ENCODE results near the gene MUS81. TPM values are rescaled to one million over a fixed set of nuclear protein-coding genes. Genes with fewer than 3 reads are reported as not detected.

The MUS81 gene
- total RNA-seq, 1 experiment from 2014 or later: 45.9 TPM

GRCh38 chr11:65888163-65888814 is 28.1 kb downstream of the MUS81 start, which contains the start of gene FIBP (continued):
- TF ChIP-seq ZNF121 (CRISPR knock-in tag; IDR thresholded peaks at IDR 0.05) (no peak), ATF1 (CRISPR knock-in tag; IDR thresholded peaks at IDR 0.05) (no peak), SP1 (CRISPR knock-in tag; conservative IDR thresholded peaks at IDR 0.05) (peak; percentile 69; the same call in 1 of the 2 replicates), USF1 (CRISPR knock-in tag; IDR thresholded peaks at IDR 0.05) (no peak), SOX15 (CRISPR knock-in tag; IDR thresholded peaks at IDR 0.05) (no peak), ATF2 (CRISPR knock-in tag; IDR thresholded peaks at IDR 0.05; ENCODE audit: borderline replicate concordance, low read depth) (no peak), GRHL2 (CRISPR knock-in tag; IDR thresholded peaks at IDR 0.05; ENCODE audit: insufficient replicate concordance, severe bottlenecking) (no peak), ZBTB43 (CRISPR knock-in tag; IDR thresholded peaks at IDR 0.05) (no peak), ZNF263 (CRISPR knock-in tag; IDR thresholded peaks at IDR 0.05; ENCODE audit: low read depth) (no peak; the same call in 1 of the 2 replicates), TEAD4 (CRISPR knock-in tag; IDR thresholded peaks at IDR 0.05) (no peak), ZNF138 (CRISPR knock-in tag; conservative IDR thresholded peaks at IDR 0.05) (no peak), RORB (CRISPR knock-in tag; IDR thresholded peaks at IDR 0.05) (no peak), NR3C1 (CRISPR knock-in tag; conservative IDR thresholded peaks at IDR 0.05; ENCODE audit: low read depth) (no peak), NFYB (CRISPR knock-in tag; conservative IDR thresholded peaks at IDR 0.05; ENCODE audit: low read depth) (no peak), JUN (CRISPR knock-in tag; IDR thresholded peaks at IDR 0.05) (no peak; the same call in 1 of the 2 replicates), IRF2 (CRISPR knock-in tag; IDR thresholded peaks at IDR 0.05; ENCODE audit: borderline replicate concordance, low read depth) (no peak), FOXP1 (CRISPR knock-in tag; IDR thresholded peaks at IDR 0.05; ENCODE audit: borderline replicate concordance) (no peak), TP53 (CRISPR knock-in tag; IDR thresholded peaks at IDR 0.05) (0 out of 2 replicates have a peak, but pooled peaks have one; percentile 71), ZNF396 (CRISPR knock-in tag; IDR thresholded peaks at IDR 0.05; ENCODE audit: borderline replicate concordance) (no peak), MXD4 (CRISPR knock-in tag; IDR thresholded peaks at IDR 0.05; ENCODE audit: borderline replicate concordance) (no peak), ELF4 (CRISPR knock-in tag; IDR thresholded peaks at IDR 0.05; ENCODE audit: low read depth) (no peak), NFATC4 (CRISPR knock-in tag; IDR thresholded peaks at IDR 0.05) (no peak)
- TF ChIP-seq, protein P1, sequence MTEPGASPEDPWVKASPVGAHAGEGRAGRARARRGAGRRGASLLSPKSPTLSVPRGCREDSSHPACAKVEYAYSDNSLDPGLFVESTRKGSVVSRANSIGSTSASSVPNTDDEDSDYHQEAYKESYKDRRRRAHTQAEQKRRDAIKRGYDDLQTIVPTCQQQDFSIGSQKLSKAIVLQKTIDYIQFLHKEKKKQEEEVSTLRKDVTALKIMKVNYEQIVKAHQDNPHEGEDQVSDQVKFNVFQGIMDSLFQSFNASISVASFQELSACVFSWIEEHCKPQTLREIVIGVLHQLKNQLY (CRISPR knock-in tag; IDR thresholded peaks at IDR 0.05): no peak
- TF ChIP-seq, protein P2, sequence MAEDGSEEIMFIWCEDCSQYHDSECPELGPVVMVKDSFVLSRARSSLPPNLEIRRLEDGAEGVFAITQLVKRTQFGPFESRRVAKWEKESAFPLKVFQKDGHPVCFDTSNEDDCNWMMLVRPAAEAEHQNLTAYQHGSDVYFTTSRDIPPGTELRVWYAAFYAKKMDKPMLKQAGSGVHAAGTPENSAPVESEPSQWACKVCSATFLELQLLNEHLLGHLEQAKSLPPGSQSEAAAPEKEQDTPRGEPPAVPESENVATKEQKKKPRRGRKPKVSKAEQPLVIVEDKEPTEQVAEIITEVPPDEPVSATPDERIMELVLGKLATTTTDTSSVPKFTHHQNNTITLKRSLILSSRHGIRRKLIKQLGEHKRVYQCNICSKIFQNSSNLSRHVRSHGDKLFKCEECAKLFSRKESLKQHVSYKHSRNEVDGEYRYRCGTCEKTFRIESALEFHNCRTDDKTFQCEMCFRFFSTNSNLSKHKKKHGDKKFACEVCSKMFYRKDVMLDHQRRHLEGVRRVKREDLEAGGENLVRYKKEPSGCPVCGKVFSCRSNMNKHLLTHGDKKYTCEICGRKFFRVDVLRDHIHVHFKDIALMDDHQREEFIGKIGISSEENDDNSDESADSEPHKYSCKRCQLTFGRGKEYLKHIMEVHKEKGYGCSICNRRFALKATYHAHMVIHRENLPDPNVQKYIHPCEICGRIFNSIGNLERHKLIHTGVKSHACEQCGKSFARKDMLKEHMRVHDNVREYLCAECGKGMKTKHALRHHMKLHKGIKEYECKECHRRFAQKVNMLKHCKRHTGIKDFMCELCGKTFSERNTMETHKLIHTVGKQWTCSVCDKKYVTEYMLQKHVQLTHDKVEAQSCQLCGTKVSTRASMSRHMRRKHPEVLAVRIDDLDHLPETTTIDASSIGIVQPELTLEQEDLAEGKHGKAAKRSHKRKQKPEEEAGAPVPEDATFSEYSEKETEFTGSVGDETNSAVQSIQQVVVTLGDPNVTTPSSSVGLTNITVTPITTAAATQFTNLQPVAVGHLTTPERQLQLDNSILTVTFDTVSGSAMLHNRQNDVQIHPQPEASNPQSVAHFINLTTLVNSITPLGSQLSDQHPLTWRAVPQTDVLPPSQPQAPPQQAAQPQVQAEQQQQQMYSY (CRISPR knock-in tag; IDR thresholded peaks at IDR 0.05): no peak
- TF ChIP-seq, protein P3, sequence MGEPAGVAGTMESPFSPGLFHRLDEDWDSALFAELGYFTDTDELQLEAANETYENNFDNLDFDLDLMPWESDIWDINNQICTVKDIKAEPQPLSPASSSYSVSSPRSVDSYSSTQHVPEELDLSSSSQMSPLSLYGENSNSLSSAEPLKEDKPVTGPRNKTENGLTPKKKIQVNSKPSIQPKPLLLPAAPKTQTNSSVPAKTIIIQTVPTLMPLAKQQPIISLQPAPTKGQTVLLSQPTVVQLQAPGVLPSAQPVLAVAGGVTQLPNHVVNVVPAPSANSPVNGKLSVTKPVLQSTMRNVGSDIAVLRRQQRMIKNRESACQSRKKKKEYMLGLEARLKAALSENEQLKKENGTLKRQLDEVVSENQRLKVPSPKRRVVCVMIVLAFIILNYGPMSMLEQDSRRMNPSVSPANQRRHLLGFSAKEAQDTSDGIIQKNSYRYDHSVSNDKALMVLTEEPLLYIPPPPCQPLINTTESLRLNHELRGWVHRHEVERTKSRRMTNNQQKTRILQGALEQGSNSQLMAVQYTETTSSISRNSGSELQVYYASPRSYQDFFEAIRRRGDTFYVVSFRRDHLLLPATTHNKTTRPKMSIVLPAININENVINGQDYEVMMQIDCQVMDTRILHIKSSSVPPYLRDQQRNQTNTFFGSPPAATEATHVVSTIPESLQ (CRISPR knock-in tag; IDR thresholded peaks at IDR 0.05): no peak
- TF ChIP-seq, protein P4, sequence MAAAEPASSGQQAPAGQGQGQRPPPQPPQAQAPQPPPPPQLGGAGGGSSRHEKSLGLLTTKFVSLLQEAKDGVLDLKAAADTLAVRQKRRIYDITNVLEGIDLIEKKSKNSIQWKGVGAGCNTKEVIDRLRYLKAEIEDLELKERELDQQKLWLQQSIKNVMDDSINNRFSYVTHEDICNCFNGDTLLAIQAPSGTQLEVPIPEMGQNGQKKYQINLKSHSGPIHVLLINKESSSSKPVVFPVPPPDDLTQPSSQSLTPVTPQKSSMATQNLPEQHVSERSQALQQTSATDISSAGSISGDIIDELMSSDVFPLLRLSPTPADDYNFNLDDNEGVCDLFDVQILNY (CRISPR knock-in tag; IDR thresholded peaks at IDR 0.05): peak; percentile 84; the same call in 1 of the 2 replicates
- TF ChIP-seq, protein P5, sequence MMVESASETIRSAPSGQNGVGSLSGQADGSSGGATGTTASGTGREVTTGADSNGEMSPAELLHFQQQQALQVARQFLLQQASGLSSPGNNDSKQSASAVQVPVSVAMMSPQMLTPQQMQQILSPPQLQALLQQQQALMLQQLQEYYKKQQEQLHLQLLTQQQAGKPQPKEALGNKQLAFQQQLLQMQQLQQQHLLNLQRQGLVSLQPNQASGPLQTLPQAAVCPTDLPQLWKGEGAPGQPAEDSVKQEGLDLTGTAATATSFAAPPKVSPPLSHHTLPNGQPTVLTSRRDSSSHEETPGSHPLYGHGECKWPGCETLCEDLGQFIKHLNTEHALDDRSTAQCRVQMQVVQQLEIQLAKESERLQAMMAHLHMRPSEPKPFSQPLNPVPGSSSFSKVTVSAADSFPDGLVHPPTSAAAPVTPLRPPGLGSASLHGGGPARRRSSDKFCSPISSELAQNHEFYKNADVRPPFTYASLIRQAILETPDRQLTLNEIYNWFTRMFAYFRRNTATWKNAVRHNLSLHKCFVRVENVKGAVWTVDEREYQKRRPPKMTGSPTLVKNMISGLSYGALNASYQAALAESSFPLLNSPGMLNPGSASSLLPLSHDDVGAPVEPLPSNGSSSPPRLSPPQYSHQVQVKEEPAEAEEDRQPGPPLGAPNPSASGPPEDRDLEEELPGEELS (CRISPR knock-in tag; IDR thresholded peaks at IDR 0.05): no peak

Data from WTC11 (cell line).